ENCODE results near the gene IGF1R.

IGF1R gene

DNA sequence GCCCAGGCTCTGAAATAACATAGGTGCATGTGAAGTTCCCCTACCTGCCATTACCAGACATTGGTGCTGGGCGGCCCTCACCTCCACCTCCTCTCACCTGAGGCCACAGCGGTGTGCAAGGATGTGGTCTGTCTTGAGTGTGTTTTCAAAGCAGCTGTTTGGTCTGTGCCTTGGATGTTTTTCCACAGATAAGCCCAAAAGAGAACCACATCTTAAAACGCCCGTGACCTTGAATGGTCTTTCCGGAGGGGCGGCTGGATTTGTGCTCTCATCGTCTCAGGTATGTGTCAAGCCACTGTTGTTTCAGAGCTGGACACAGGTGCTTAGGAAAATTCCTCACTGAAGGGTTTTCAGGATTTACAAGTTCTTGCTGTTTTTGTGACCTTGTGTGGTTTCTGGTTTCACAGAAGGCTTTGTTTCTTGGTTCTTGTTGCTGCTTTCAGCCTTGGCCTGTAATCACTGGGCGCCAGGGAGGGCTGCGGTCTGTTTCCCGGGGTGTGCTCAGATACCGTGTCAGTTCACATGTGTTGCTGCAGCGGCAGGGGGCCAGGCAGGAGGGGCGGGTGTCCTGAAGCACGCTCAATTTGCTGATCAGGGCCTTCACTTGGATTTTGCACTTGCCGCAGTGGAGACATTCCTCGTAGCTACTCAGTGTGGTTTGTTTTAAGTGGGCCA, 128.4 kb downstream of the IGF1R start:
- Mint-ChIP-seq H3K27ac (ENCODE audit: low read depth) (peak overlapping the region; percentile 53), H3K4me1 (peaks cover 6% of the 10 kb centered on the region)
- DNase-seq (ENCODE audit: low spot score in 2 of 2), result no peak

DNA sequence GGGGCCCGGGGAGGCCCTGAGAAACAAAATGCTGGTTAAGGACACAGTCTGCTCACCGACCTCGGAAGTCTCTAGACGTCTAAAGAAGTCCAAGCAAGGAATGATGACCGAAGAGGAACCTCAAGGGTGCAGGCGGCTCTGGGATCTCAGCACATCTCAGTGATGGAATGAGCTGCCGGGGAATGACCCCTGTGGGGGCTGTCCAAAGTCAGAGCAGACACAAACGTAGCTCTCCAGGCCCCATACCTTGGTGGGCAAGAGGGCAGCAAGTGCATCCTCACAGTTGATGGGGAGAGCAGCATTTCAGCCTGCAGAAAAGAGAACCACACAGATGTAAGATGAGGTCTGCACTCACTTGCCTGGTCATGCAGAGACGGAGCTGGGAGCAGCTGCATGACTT, 129.1 kb downstream of the IGF1R start:
- peaks cover 6% of the 10 kb centered on the region for H3K4me1 Mint-ChIP-seq
- no peaks in the 10 kb centered on the region for H3K36me3 Mint-ChIP-seq (ENCODE audit: insufficient read depth)
- no peak for ATAC-seq (replicated peaks; ENCODE audit: extremely low read depth, poor library complexity, severe bottlenecking)
- no peak overlapping the region for H3K4me3 Mint-ChIP-seq
- H3K27ac Mint-ChIP-seq (ENCODE audit: low read depth), result no peak overlapping the region
- no peaks in the 10 kb centered on the region for H3K9me3 Mint-ChIP-seq
- DNase-seq (ENCODE audit: low spot score in 2 of 2), result no peak
- H3K27me3 Mint-ChIP-seq, result peaks cover 60% of the 10 kb centered on the region

More for the DNA sequence above, 128.4 kb downstream of the IGF1R start:
- Mint-ChIP-seq H3K27me3 (peaks cover 59% of the 10 kb centered on the region), H3K4me3 (no peak overlapping the region), H3K36me3 (ENCODE audit: insufficient read depth) (no peaks in the 10 kb centered on the region), H3K9me3 (no peaks in the 10 kb centered on the region)
- ATAC-seq (replicated peaks; ENCODE audit: extremely low read depth, poor library complexity, severe bottlenecking), result no peak

DNA sequence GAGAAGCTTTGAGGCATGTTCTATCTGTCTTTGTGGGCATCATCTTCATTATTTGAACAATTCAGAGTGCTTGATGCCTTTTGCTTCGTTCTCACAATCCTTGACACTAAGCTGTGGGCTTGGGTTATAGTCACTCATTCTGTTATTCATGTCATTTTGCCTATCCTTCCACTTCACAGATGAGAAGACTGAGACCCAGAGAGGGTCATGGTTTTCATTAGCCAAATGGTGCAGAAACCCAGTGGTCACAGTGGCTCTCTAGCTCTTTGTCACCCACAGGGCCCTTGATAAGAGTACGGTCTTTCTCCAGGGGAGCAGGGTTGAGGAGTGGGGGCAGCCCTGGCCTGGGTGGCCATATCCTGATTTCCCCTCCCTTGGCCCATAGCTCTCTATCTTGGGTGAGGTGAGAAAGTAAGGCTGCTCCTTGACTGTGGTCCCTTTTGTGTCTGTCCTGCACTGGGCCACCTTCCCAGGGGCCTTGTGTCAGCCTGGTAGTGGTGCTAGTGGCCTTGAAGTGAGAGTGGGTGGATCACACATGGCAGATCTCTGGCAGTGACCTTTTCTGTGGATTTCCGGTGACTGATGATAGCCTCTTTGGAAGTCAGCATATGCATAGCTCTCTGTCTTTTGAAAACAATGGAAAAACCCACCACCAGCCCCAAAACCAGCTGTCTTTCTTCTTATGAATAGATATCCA, 130.1 kb downstream of the IGF1R start:
- Mint-ChIP-seq H3K4me3 (no peak overlapping the region), H3K27ac (ENCODE audit: low read depth) (no peak overlapping the region), H3K27me3 (peaks cover 51% of the 10 kb centered on the region), H3K4me1 (peaks cover 6% of the 10 kb centered on the region), H3K9me3 (no peaks in the 10 kb centered on the region), H3K36me3 (ENCODE audit: insufficient read depth) (no peaks in the 10 kb centered on the region)
- no peak for DNase-seq (ENCODE audit: low spot score in 2 of 2)
- no peak for ATAC-seq (replicated peaks; ENCODE audit: extremely low read depth, poor library complexity, severe bottlenecking)

DNA sequence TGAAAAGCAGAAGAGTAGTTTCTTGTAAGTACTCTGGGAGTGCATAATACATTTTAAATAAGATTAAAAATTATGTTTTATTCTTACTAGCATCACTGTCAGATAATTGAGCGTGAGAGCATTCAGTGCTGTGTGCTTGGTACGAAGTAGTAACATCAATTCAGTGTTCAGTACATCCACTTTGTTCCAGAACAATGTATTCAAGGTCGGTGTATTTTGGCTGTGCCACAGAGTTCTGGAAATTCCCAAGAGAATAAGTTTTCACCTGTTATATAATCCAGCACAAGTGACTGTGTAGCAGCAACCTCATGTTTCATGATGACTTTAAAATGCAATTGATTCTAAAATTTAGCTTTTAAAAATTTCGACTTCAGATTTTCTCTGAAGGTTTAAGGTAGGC, 130.6 kb downstream of the IGF1R start:
- no peaks in the 10 kb centered on the region for H3K9me3 Mint-ChIP-seq
- H3K4me1 Mint-ChIP-seq, result peaks cover 6% of the 10 kb centered on the region
- peaks cover 46% of the 10 kb centered on the region for H3K27me3 Mint-ChIP-seq
- no peaks in the 10 kb centered on the region for H3K36me3 Mint-ChIP-seq (ENCODE audit: insufficient read depth)
- no peak for ATAC-seq (replicated peaks; ENCODE audit: extremely low read depth, poor library complexity, severe bottlenecking)
- no peak overlapping the region for H3K27ac Mint-ChIP-seq (ENCODE audit: low read depth)
- H3K4me3 Mint-ChIP-seq, result no peak overlapping the region
- no peak for DNase-seq (ENCODE audit: low spot score in 2 of 2)

DNA sequence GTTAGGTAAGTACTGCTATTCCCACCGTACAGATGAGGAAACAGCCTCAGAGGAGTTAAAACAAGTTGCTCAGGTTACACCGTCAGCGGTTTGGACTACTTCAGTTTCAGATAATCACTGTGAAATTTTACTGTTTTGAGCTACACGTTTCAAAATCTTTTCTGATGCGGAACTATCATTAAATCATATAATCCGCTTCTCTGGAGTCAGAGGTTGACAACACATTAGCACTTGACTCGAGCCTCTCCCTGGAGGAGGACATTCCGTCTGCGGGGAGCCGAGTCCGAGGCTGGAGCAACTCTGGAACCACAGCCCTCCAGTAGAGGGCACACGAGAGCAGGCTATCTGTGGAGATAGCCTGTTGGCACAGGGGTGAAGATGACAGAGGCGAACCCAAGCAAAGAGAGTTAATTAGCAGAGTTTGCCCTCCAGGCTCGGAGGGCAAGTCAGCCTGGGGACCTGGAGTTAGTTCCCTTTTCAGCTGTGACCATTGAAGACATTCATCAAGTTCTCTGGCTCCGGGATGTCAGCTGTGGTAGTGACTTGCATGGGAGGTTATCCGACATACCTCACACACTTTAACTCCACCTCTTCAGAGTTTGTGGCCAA, 131.2 kb downstream of the IGF1R start:
- Mint-ChIP-seq H3K36me3 (ENCODE audit: insufficient read depth) (no peaks in the 10 kb centered on the region), H3K27me3 (peaks cover 40% of the 10 kb centered on the region), H3K9me3 (no peaks in the 10 kb centered on the region), H3K27ac (ENCODE audit: low read depth) (no peak overlapping the region), H3K4me1 (peaks cover 6% of the 10 kb centered on the region), H3K4me3 (no peak overlapping the region)
- DNase-seq (ENCODE audit: low spot score in 2 of 2), result peak; percentile 35 to 55
- peak; percentile 65 for ATAC-seq (replicated peaks; ENCODE audit: extremely low read depth, poor library complexity, severe bottlenecking)

DNA sequence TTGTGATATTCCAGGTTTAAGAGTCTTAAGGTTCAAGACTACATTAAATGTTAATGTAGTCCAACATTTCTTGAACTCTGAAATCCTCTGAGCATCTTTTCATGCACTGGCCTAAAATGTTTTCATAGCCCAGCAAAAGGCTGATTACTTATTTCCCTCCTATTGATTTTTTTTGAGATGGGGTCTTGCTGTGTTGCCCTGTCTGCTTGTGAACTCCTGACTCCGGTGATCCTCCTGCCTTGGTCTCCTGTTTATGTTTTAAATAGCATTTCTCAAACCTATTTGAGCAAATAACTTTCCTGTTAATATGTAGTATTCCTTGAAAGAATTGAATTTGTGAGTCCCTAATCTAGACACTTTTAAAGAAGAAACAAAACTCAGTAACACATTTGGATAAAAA, 133.5 kb downstream of the IGF1R start:
- Mint-ChIP-seq H3K36me3 (ENCODE audit: insufficient read depth) (no peaks in the 10 kb centered on the region), H3K4me1 (peaks cover 6% of the 10 kb centered on the region), H3K9me3 (no peaks in the 10 kb centered on the region), H3K27ac (ENCODE audit: low read depth) (no peak overlapping the region), H3K4me3 (no peak overlapping the region), H3K27me3 (peaks cover 39% of the 10 kb centered on the region)
- DNase-seq (ENCODE audit: low spot score in 2 of 2), result no peak
- ATAC-seq (replicated peaks; ENCODE audit: extremely low read depth, poor library complexity, severe bottlenecking), result no peak

DNA sequence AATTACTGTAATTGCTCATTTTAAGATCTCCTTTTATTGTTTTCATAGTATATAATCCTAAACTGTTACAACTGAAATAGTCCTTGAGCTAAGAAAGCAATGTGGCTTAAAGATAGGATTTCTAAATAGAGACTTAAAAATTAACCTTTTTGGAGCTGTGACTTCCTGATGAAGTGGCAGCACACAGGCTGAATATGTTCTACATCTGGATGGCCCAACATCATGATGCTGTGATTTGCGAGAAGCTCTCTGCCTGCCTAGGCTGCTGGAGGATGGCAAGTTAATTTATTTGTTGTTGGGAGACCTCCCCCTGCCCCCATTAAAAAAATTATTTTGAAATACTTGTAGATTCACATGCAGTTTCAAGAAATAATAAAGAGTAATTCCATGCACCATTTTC, 134.5 kb downstream of the IGF1R start:
- Mint-ChIP-seq H3K27me3 (peaks cover 36% of the 10 kb centered on the region), H3K4me3 (no peak overlapping the region), H3K9me3 (no peaks in the 10 kb centered on the region), H3K27ac (ENCODE audit: low read depth) (no peak overlapping the region), H3K36me3 (ENCODE audit: insufficient read depth) (no peaks in the 10 kb centered on the region), H3K4me1 (peaks cover 6% of the 10 kb centered on the region)
- DNase-seq (ENCODE audit: low spot score in 2 of 2), result no peak
- no peak for ATAC-seq (replicated peaks; ENCODE audit: extremely low read depth, poor library complexity, severe bottlenecking)

DNA sequence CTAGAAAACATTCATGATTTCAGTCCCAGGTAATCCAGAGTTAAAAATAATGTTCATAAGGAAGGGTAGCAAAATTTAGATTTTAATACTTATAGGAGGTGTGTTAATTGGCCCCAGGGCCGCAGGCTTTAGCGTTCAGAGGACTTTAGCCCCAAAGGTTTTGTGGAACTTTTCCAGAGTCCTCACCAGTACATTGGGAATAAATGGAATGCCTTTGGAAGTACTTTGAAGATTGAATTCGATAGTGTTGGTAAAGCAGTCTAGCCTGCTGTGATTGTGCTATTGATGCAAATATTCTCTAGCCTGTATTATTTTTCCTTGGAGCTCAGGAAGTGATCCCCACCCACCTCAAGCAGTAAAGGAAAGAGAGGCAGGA, 137.1 kb downstream of the IGF1R start:
- H3K4me1 Mint-ChIP-seq, result no peaks in the 10 kb centered on the region
- no peaks in the 10 kb centered on the region for H3K36me3 Mint-ChIP-seq (ENCODE audit: insufficient read depth)
- ATAC-seq (replicated peaks; ENCODE audit: extremely low read depth, poor library complexity, severe bottlenecking) (no peak), DNase-seq (ENCODE audit: low spot score in 2 of 2) (no peak)
- no peak overlapping the region for H3K4me3 Mint-ChIP-seq
- no peak overlapping the region for H3K27ac Mint-ChIP-seq (ENCODE audit: low read depth)
- H3K27me3 Mint-ChIP-seq, result peaks cover 52% of the 10 kb centered on the region
- H3K9me3 Mint-ChIP-seq, result no peaks in the 10 kb centered on the region

DNA sequence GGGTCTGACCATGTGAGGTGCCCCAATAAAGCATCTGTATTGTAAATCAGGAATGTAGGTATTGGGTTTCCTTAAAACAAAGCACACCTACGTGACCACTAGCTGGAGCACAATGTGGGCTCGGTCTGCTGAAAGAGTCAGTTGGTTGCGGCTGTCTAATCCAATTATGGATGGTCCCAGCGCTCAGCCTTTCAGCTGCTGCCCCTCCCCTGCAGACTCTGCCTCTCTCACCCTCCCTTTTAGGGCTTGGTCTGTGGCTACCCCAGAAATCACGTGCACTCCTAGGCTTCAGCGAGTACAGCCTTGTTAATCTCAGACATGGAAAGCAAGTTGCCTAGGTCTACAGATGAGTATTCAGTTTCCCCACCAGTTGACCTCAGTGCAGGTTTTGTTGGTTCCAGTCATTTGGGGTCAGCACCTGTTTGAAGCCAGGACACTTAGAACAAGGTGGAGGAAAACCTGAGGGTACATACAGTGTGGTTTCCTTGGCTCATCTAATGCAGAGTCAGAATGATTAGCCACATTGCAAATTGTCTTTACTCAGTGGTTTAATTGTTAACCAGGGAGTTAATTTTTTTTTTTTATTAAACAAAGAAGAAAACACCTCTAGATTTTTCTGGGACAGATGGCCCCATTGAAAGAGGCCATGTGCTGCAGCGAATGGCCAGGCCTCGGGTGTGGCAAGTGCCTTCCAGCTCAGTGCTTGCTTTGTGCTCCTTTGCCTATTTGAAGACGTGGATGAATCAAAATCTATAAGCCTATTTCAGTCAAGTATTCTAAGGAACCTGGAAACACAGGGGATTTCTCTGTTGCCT, 137.7 kb downstream of the IGF1R start:
- no peak overlapping the region for H3K4me3 Mint-ChIP-seq
- H3K27ac Mint-ChIP-seq (ENCODE audit: low read depth), result no peak overlapping the region
- no peaks in the 10 kb centered on the region for H3K4me1 Mint-ChIP-seq

DNA sequence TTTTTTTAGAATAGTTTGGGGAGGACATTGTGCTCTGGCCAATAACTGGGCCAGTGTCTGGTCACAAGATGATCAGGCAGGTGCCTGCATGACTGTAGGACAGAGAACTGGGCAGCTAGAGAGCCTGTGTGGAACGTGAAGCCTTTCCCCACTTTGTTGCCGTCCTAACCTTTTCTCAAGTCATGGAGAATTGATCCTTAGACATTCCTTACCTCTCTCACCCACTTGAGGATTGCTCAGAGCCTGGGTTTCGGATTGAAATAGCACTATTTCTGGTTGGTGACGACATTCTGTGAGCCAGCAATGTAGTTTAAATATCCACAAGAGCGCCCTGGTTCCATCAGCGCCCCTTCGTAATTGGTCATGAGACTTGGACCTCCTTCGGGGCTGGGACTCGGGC, 138.4 kb downstream of the IGF1R start:
- ATAC-seq (replicated peaks; ENCODE audit: extremely low read depth, poor library complexity, severe bottlenecking) (no peak), DNase-seq (ENCODE audit: low spot score in 2 of 2) (no peak)
- Mint-ChIP-seq H3K27me3 (peaks cover 56% of the 10 kb centered on the region), H3K9me3 (no peaks in the 10 kb centered on the region), H3K27ac (ENCODE audit: low read depth) (no peak overlapping the region), H3K36me3 (ENCODE audit: insufficient read depth) (no peaks in the 10 kb centered on the region), H3K4me3 (no peak overlapping the region), H3K4me1 (no peaks in the 10 kb centered on the region)

More for the DNA sequence above, 137.7 kb downstream of the IGF1R start:
- no peak for DNase-seq (ENCODE audit: low spot score in 2 of 2)
- no peaks in the 10 kb centered on the region for H3K9me3 Mint-ChIP-seq
- H3K27me3 Mint-ChIP-seq, result peaks cover 58% of the 10 kb centered on the region
- no peaks in the 10 kb centered on the region for H3K36me3 Mint-ChIP-seq (ENCODE audit: insufficient read depth)
- ATAC-seq (replicated peaks; ENCODE audit: extremely low read depth, poor library complexity, severe bottlenecking), result no peak

DNA sequence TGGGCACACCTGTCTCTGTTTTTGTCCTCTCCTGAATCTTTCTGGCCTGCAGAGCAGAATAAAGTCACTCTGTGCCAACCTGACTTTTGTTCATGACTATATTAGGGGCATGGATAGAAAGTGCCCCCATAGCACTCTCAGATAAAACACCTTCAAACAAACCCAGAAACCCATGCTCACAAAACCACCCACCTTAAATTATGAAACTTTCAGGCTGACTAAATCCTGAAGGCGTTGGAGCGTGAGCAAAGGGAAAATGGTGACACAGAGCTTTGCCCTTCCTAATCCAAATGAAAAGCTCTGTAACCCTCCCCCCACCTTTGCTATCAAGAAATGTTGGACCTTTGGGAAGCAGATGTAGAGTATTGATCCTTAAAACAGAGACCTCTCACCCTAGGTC, 138.9 kb downstream of the IGF1R start:
- no peaks in the 10 kb centered on the region for H3K36me3 Mint-ChIP-seq (ENCODE audit: insufficient read depth)

DNA sequence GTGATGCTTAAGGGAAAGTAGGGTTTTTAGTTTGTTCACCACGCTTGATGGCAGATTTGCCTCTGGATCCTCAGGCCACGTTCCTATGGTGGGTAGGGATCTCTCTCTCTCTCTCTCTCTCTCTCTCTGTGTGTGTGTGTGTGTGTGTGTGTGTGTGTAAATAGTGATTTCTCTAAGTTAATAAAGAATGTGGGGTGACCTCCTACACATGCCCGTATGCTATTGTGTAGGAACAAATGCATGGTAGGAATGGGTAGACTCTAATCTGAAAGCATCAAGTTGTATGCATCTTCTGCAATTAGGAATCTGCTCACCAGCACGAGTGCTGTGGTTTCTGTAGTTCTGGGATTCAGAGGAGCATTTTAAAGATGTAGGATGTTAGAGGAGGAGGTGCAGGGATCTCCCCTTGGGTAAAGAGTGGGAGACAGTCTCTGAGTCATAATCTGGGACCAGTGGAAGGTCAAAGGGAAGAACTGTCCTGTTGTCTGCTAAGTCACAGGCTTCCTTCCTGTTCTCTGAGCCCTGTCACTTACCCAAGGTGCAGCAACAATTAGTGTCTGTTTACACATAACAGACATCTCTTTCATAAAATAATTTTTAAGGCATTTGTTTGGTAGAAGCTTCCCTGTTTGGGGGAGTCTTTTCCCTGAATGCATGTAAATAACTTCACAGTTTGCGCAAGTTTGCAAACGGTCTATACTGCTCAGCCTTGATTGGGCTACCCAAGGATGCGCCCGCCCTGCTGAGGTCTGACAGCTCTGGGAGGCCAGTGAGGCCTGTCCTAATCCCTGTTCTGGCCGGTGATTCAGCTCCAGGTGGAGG, 139.8 kb downstream of the IGF1R start:
- Mint-ChIP-seq H3K27ac (ENCODE audit: low read depth) (no peak overlapping the region), H3K36me3 (ENCODE audit: insufficient read depth) (no peaks in the 10 kb centered on the region), H3K9me3 (no peaks in the 10 kb centered on the region), H3K4me1 (no peaks in the 10 kb centered on the region), H3K27me3 (peaks cover 57% of the 10 kb centered on the region), H3K4me3 (no peak overlapping the region)
- no peak for DNase-seq (ENCODE audit: low spot score in 2 of 2)
- no peak for ATAC-seq (replicated peaks; ENCODE audit: extremely low read depth, poor library complexity, severe bottlenecking)

More for the DNA sequence above, 138.9 kb downstream of the IGF1R start:
- Mint-ChIP-seq H3K4me1 (no peaks in the 10 kb centered on the region), H3K4me3 (no peak overlapping the region), H3K9me3 (no peaks in the 10 kb centered on the region), H3K27me3 (peaks cover 52% of the 10 kb centered on the region), H3K27ac (ENCODE audit: low read depth) (no peak overlapping the region)
- no peak for ATAC-seq (replicated peaks; ENCODE audit: extremely low read depth, poor library complexity, severe bottlenecking)
- no peak for DNase-seq (ENCODE audit: low spot score in 2 of 2)
